Stomach (tissue), 4 donors: ENCODE results near the gene COPE.

Experiments
- EP300 ChIP-seq: sonication (generic); formaldehyde crosslinking; IDR thresholded peaks from one replicate; pipeline ENCODE4 v1.6.1; 2017; ENCODE audit warnings: antibody characterized with exemption
- TF ChIP-seq, protein P1 (sequence below), 7 experiments: fragments of 450-650 bp in 4 of 7; fragments of 200-600 bp in 3 of 7; sonication (generic) in 3 of 7; IDR thresholded peaks; one replicate each; pipeline ENCODE4 v1.5.1; 2016 to 2019; ENCODE audit warnings: antibody characterized with exemption in 7 of 7, control low read depth in 2 of 7, mild to moderate bottlenecking in 1 of 7

DNA sequence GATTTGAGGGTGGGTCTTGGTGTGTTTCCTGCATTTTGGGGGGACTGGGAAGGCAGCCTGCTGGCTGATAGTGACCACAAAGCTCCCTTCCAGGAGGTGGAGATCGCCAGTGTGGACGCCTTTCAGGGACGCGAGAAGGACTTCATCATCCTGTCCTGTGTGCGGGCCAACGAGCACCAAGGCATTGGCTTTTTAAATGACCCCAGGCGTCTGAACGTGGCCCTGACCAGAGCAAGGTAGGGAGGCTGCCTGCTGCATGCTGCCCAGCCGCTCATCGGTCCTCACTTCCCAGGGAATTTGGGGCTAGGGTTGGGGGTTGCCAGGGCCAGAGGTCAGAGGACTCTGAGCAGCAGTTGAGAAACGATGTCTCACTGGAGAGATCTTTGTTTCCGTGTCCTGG lies 57.3 kb downstream of the COPE start:
- TF ChIP-seq, protein P1, sequence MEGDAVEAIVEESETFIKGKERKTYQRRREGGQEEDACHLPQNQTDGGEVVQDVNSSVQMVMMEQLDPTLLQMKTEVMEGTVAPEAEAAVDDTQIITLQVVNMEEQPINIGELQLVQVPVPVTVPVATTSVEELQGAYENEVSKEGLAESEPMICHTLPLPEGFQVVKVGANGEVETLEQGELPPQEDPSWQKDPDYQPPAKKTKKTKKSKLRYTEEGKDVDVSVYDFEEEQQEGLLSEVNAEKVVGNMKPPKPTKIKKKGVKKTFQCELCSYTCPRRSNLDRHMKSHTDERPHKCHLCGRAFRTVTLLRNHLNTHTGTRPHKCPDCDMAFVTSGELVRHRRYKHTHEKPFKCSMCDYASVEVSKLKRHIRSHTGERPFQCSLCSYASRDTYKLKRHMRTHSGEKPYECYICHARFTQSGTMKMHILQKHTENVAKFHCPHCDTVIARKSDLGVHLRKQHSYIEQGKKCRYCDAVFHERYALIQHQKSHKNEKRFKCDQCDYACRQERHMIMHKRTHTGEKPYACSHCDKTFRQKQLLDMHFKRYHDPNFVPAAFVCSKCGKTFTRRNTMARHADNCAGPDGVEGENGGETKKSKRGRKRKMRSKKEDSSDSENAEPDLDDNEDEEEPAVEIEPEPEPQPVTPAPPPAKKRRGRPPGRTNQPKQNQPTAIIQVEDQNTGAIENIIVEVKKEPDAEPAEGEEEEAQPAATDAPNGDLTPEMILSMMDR (IDR thresholded peaks at IDR 0.05) = no peak
- TF ChIP-seq EP300 = no peak
